ENCODE data around the gene KRTAP5-8.
"Not testable (repeated sequence)": the region's sequence is repeated elsewhere in the genome, so short reads cannot be mapped to it uniquely, and the experiment has no call there.

DNA sequence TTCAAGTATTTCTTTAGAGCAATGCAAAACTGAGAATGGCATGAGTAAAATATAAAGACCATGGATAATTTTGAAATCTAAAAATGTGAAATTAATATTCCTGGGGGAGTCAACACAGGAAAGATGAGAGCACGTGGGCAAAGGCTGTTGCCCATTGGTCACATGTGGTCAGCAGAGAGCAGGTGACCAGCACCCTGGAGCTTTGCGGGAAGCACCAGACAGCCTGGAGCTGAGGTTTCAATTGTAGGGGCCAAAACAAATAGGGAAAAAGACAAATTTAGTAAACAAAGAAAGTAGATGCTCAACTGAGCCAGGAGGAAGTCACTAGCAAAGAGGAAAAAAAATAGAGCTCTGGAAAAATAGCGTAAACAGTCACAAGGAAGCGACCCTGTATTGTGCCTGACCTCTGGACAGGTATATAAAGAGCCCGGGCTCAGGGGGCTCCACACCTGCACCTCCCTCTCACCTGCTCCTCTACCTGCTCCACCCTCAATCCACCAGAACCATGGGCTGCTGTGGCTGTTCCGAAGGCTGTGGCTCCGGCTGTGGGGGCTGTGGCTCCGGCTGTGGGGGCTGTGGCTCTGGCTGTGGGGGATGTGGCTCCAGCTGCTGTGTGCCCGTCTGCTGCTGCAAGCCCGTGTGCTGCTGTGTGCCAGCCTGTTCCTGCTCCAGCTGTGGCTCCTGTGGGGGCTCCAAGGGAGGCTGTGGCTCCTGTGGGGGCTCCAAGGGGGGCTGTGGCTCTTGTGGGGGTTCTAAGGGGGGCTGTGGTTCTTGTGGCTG lies 10.8 kb upstream of the KRTAP5-8 start, which contains the start of gene KRTAP5-7:
- TF ChIP-seq, protein P1, sequence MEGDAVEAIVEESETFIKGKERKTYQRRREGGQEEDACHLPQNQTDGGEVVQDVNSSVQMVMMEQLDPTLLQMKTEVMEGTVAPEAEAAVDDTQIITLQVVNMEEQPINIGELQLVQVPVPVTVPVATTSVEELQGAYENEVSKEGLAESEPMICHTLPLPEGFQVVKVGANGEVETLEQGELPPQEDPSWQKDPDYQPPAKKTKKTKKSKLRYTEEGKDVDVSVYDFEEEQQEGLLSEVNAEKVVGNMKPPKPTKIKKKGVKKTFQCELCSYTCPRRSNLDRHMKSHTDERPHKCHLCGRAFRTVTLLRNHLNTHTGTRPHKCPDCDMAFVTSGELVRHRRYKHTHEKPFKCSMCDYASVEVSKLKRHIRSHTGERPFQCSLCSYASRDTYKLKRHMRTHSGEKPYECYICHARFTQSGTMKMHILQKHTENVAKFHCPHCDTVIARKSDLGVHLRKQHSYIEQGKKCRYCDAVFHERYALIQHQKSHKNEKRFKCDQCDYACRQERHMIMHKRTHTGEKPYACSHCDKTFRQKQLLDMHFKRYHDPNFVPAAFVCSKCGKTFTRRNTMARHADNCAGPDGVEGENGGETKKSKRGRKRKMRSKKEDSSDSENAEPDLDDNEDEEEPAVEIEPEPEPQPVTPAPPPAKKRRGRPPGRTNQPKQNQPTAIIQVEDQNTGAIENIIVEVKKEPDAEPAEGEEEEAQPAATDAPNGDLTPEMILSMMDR (conservative IDR thresholded peaks at IDR 0.05; ENCODE audit: low read depth, low read length) = not testable (repeated sequence)
- not testable (repeated sequence) for TF ChIP-seq EZH2 (IDR thresholded peaks at IDR 0.05; ENCODE audit: borderline replicate concordance, low read depth, low read length, poor library complexity, severe bottlenecking)

Data from A673 (cell line).